VCaP (cell line): ENCODE measurements around the gene GRB10.

ENCODE experiments used
- H3K27ac ChIP-seq: fragments of 450-650 bp; 2 replicates; pipeline ENCODE4 v1.5.1; 2017
- TF ChIP-seq, protein P1 (sequence below): fragments of 450-650 bp; conservative IDR thresholded peaks from 2 replicates; pipeline ENCODE4 v1.5.1; 2017; ENCODE audit warnings: mild to moderate bottlenecking, moderate library complexity

The GRB10 gene

DNA sequence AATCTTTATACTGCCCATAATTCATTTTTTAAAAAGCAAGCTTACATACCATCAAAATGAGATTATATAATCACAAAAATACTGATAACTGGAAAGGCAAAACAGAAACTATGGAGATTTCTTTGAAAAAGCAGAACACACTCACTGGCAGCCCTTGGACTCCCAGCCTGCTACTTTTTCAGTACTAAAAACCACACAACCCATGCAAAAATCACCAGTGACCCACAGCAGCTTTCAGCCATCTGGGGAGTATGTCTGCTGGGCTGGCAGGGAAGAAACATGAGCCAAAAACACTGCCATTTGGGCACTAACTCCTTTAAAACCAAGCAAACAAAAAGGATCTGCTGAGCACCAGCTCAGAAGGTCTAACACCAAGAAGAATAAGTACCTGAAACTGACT lies 137.5 kb downstream of the GRB10 start:
- no peak overlapping the region for H3K27ac ChIP-seq

DNA sequence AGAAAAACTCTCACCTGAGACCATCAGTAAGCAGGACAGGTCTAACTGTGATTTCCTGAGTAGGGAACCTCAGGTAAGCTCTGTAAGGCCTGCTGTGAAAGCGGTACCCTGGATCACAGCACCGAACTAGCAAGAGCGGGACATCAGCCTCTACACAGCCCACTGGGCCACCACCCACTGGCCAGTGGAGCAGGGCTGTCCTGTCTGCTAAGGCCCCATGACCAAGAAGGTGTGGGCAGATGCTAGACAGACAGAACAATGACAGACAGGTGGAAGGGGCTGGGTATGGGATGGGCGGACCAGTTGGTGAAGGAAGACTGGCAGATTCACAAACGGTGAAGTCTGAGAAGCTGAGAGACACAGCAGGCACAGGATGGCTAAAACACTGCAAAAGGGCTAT lies 138.1 kb downstream of the GRB10 start:
- TF ChIP-seq, protein P1, sequence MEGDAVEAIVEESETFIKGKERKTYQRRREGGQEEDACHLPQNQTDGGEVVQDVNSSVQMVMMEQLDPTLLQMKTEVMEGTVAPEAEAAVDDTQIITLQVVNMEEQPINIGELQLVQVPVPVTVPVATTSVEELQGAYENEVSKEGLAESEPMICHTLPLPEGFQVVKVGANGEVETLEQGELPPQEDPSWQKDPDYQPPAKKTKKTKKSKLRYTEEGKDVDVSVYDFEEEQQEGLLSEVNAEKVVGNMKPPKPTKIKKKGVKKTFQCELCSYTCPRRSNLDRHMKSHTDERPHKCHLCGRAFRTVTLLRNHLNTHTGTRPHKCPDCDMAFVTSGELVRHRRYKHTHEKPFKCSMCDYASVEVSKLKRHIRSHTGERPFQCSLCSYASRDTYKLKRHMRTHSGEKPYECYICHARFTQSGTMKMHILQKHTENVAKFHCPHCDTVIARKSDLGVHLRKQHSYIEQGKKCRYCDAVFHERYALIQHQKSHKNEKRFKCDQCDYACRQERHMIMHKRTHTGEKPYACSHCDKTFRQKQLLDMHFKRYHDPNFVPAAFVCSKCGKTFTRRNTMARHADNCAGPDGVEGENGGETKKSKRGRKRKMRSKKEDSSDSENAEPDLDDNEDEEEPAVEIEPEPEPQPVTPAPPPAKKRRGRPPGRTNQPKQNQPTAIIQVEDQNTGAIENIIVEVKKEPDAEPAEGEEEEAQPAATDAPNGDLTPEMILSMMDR: no peak

More for the DNA sequence above, 137.5 kb downstream of the GRB10 start:
- TF ChIP-seq, protein P1: no peak

DNA sequence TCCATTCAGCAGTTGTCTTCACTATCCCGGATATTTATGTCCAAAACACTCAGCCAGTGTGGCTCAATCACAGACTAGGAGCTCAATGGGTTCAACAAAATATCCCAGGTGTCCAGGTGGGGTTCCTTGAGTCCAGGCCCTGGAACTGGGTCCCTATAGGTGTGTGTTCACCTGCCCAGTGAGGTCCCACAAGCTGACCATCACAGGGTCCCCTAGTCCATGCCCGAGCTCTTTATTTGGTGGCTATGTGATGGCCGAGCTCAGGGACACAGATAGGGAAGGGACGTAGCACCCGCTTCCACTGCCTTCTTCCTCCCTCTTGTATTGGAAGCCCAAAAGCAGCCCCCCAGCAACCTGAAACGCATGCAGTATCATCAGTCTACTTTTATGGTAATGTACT lies 138.6 kb downstream of the GRB10 start:
- H3K27ac ChIP-seq: no peak overlapping the region
- TF ChIP-seq, protein P1: no peak

More for the DNA sequence above, 138.1 kb downstream of the GRB10 start:
- no peak overlapping the region for H3K27ac ChIP-seq

DNA sequence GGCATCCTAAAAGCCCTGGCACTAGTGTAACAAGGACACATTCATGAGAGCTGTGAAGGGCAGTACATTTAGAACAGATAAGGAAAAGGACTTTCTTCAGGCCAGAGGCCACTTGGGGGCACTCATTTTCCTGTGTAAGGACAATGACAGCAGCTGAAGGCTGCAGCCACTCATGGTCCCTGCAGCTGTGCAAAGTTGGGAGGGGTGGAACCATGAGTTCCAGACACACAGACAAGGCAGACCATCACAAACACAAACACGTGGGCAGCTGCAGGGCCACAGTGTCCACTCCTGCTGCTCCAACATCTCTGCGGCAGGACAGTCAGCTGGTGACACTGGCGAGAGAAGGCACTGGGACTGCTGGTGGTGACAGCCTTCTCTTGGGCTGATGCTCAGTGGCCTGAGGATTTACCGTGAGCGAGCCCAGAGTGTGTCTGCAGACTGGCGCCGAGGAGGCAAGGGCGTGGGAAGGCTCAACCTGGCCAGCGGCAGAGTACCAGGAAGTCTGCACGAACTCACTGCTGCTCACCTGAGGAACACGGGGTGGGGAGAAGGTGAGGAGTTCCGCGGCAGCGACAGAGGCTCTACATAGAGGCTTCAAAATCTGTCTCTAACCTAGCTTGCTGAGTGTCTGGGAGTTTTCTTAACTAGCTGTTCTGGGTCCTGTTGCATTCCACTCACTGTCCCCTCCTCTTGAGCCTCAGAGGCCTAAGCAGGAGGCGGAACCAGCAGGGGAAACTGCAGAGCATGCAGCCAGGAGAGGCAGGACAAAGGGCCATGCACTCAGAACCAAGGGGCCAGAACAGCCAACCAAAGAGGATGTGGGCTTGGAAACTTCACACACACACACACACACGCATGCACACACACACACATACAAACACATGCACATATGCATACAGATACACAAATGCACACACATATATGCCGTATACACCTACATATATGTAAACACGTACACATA lies 141.0 kb downstream of the GRB10 start:
- no peak overlapping the region for H3K27ac ChIP-seq
- TF ChIP-seq, protein P1: no peak; the same call in 1 of the 2 replicates

DNA sequence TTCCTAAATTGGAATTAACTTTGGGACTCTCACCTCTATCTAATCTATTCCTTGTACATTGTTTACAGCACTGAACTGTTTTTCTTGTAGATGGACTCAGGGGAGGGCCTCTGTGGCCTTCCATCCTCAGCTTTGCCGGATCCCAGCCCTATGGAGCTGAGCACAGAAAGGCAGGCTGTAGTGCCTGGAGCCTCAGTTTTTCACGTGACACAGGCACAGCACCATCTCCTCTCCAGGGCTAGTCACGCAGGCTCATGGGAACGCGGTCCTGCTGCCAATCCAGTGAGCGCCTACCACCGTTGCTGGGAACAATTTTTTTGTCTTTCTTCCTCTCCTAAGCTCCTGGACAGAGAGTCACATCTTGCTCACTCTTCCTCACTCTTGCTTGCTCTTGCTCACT lies 141.9 kb downstream of the GRB10 start:
- H3K27ac ChIP-seq: no peak overlapping the region
- TF ChIP-seq, protein P1: no peak

DNA sequence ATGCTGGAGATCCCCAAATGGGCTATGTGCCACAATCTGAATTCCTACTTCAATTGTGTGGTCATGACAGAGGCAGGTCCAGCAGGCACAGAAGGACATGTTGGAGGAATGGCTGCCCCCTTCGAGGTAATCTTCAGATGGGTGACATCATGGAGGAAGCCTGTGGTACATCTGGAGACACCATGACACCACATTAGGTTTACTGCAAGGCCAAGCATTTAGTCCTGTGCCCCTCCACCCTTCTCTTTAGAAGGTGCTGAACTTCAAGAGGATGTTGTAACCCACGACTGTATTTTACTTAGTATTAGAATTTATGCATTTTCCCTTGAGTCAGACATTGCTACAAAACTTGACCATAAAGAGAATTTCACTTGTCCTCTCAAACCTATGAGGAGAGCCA lies 142.4 kb downstream of the GRB10 start:
- H3K27ac ChIP-seq: no peak overlapping the region
- TF ChIP-seq, protein P1: no peak

DNA sequence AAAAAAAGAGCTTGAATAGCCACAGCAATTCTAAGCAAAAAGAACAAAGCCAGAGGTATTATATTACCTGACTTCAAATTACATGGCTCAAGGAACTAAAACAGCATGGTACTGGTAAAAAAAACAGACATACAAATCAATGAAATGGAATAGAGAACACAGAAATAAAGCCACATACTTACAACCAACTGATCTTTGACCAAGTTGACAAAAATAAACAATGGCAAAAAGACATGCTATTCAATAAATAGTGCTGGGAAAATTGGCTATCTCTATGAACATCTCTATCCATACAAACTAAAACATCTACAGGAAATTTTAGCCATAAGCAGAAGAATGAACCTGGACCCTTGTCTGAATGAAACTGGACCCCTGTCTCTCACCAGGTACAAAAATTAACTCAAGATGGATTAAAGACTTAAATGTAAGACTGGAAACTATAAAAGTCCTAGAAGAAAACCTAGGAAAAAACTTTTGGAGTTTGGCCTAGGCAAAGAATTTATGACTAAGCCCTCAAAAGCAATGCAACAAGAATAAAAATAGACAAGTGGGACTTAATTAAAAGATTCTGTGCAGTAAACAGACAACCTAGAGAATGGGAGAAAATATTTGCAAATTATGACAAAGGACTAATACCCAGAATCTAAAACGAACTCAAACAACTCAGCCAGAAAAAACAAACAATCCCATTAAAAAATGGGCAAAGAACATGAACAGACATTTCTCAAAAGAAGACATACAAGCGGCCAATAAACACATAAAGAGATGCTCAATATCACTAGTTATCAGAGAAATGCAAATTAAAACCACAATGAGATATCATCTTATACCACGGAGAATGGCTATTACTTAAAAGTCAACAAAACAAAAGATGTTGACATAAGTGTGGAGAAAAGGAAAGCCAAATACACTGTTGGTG lies 144.7 kb downstream of the GRB10 start:
- H3K27ac ChIP-seq: no peak overlapping the region
- TF ChIP-seq, protein P1: no peak
